SK-N-SH (cell line): ENCODE results near the gene CCDC78. TPM values are rescaled to one million over a fixed set of nuclear protein-coding genes. Genes with fewer than 3 reads are reported as not detected.

Experiments
- CTCF ChIA-PET: fragments of 300-600, 350-600 bp; formaldehyde crosslinking; extraction: SDS; loops from one replicate; lab custom pipeline; 2021; lab: Yijun Ruan, JAX
- POLR2A ChIA-PET: fragments of 350-600 bp; sonication (Branson Sonifier 250); formaldehyde crosslinking; extraction: SDS; loops from one replicate; lab custom pipeline; 2020; ENCODE audit warnings: antibody characterized with exemption, inconsistent platforms; lab: Yijun Ruan, JAX
- DNase-seq: peaks from one replicate; pipeline ENCODE4 v3.0.0; 2012
- H2AFZ ChIP-seq: fragments of 200-600 bp; sonication (generic); 2 replicates; pipeline ENCODE4 v1.8.1; 2016; ENCODE audit warnings: antibody characterized with exemption, mild to moderate bottlenecking, low read depth
- H3F3A ChIP-seq: fragments of 200-600 bp; sonication (generic); replicated peaks from 2 replicates; pipeline ENCODE3; 2016; ENCODE audit warnings: antibody characterized with exemption, mild to moderate bottlenecking; ENCODE audit not compliant: insufficient read depth
- H3K27ac ChIP-seq, 2 experiments: fragments of 200-500 bp in 1 of 2; fragments of 200-600 bp in 1 of 2; sonication (Bioruptor generic) in 1 of 2; sonication (generic), shearing (Covaris generic) in 1 of 2; 2 replicates each; pipeline versions ENCODE4 v1.5.1 to v1.6.1; 2014 to 2016; ENCODE audit warnings: low read depth in 2 of 2, inconsistent platforms in 1 of 2, low read length in 1 of 2, mild to moderate bottlenecking in 1 of 2, mixed read lengths in 1 of 2
- H3K27me3 ChIP-seq: fragments of 200-600 bp; sonication (generic), shearing (Covaris generic); 2 replicates; pipeline ENCODE4 v1.6.1; 2016; ENCODE audit warnings: mixed run types; ENCODE audit not compliant: insufficient read depth
- H3K36me3 ChIP-seq, 2 experiments: fragments of 200-500 bp in 1 of 2; fragments of 200-600 bp in 1 of 2; sonication (Bioruptor generic) in 1 of 2; sonication (generic) in 1 of 2; replicated peaks in 1 of 2; 2 replicates each; pipeline versions ENCODE3 to v1.5.1; 2014 to 2016; ENCODE audit warnings: low read length in 1 of 2, mild to moderate bottlenecking in 1 of 2; ENCODE audit not compliant: insufficient read depth in 2 of 2, control insufficient read depth in 1 of 2
- H3K4me1 ChIP-seq, 2 experiments: fragments of 200-500 bp in 1 of 2; fragments of 200-600 bp in 1 of 2; sonication (Bioruptor generic) in 1 of 2; sonication (generic), shearing (Covaris generic) in 1 of 2; 2 replicates each; pipeline versions ENCODE4 v1.5.1 to v1.6.1; 2014 to 2016; ENCODE audit warnings: low read depth in 1 of 2, low read length in 1 of 2, mixed run types in 1 of 2; ENCODE audit not compliant: insufficient read depth in 2 of 2, control insufficient read depth in 1 of 2
- H3K4me2 ChIP-seq: fragments of 200-600 bp; sonication (generic), shearing (Covaris generic); 2 replicates; pipeline ENCODE4 v1.6.1; 2017; ENCODE audit warnings: mixed run types
- H3K4me3 ChIP-seq, 2 experiments: fragments of 200-500 bp in 1 of 2; fragments of 200-600 bp in 1 of 2; sonication (Bioruptor generic) in 1 of 2; sonication (generic), shearing (Covaris generic) in 1 of 2; 2 replicates each; pipeline versions ENCODE4 v1.5.1 to v1.8.1; 2014 to 2016; ENCODE audit warnings: low read depth in 2 of 2, inconsistent platforms in 1 of 2, low read length in 1 of 2, mild to moderate bottlenecking in 1 of 2, mixed read lengths in 1 of 2, moderate library complexity in 1 of 2
- H3K79me2 ChIP-seq: fragments of 200-600 bp; sonication (generic); 2 replicates; pipeline ENCODE4 v1.8.1; 2017; ENCODE audit warnings: mild to moderate bottlenecking; ENCODE audit not compliant: insufficient read depth
- H3K9ac ChIP-seq: fragments of 200-600 bp; sonication (generic); 2 replicates; pipeline ENCODE4 v1.6.1; 2017; ENCODE audit warnings: mixed run types
- H3K9me2 ChIP-seq: fragments of 200-600 bp; sonication (generic); 2 replicates; pipeline ENCODE4 v1.6.1; 2017; ENCODE audit warnings: mixed run types
- H3K9me3 ChIP-seq: fragments of 200-600 bp; sonication (generic); 2 replicates; pipeline ENCODE4 v1.6.1; 2017; ENCODE audit warnings: mixed run types, mild to moderate bottlenecking, moderate library complexity
- H4K20me1 ChIP-seq: fragments of 200-600 bp; sonication (generic); 2 replicates; pipeline ENCODE4 v1.6.1; 2017; ENCODE audit warnings: mild to moderate bottlenecking, mixed run types; ENCODE audit not compliant: insufficient read depth
- CHD2 ChIP-seq: fragments of 150-350 bp; IDR thresholded peaks from 2 replicates; pipeline ENCODE4 v1.6.1; 2018; ENCODE audit warnings: low read length; ENCODE audit not compliant: partially characterized antibody
- ELF1 ChIP-seq: IDR thresholded peaks from 2 replicates; pipeline ENCODE4 v1.4.0; 2012
- EP300 ChIP-seq, 2 experiments: IDR thresholded peaks; 2 replicates each; pipeline versions ENCODE4 v1.4.0 to v1.6.1; 2012; ENCODE audit warnings: borderline replicate concordance in 1 of 2, low read depth in 1 of 2, low read length in 1 of 2
- GATA2 ChIP-seq: sonication (generic); formaldehyde crosslinking; IDR thresholded peaks from 2 replicates; pipeline ENCODE4 v1.5.0; 2020; ENCODE audit warnings: mild to moderate bottlenecking, missing genetic modification reagents
- IRF3 ChIP-seq: fragments of 150-350 bp; IDR thresholded peaks from 2 replicates; pipeline ENCODE4 v1.6.1; 2016; ENCODE audit warnings: mild to moderate bottlenecking, low read depth, low read length
- JUND ChIP-seq: IDR thresholded peaks from 2 replicates; pipeline ENCODE4 v1.4.0; 2012
- MAX ChIP-seq: IDR thresholded peaks from 2 replicates; pipeline ENCODE4 v1.4.0; 2012; ENCODE audit warnings: low read depth
- POLR2AphosphoS5 ChIP-seq: IDR thresholded peaks from 2 replicates; pipeline ENCODE4 v1.6.1; 2012; ENCODE audit warnings: low read depth, low read length
- RAD21 ChIP-seq: IDR thresholded peaks from 2 replicates; pipeline ENCODE4 v1.6.1; 2012; ENCODE audit warnings: mild to moderate bottlenecking, low read length
- RFX5 ChIP-seq: IDR thresholded peaks from 2 replicates; pipeline ENCODE4 v1.6.1; 2012; ENCODE audit warnings: mild to moderate bottlenecking, improper control_type of control experiment, low read length
- RXRA ChIP-seq: IDR thresholded peaks from 2 replicates; pipeline ENCODE4 v1.4.0; 2012; ENCODE audit warnings: low read depth, mild to moderate bottlenecking, borderline replicate concordance
- SIN3A ChIP-seq: IDR thresholded peaks from 2 replicates; pipeline ENCODE4 v1.6.1; 2012; ENCODE audit warnings: low read depth, mild to moderate bottlenecking, low read length, moderate library complexity, borderline replicate concordance
- TAF1 ChIP-seq: IDR thresholded peaks from 2 replicates; pipeline ENCODE4 v1.6.1; 2012; ENCODE audit warnings: low read depth, mild to moderate bottlenecking, low read length, moderate library complexity, borderline replicate concordance
- TEAD4 ChIP-seq: IDR thresholded peaks from 2 replicates; pipeline ENCODE4 v1.4.0; 2012; ENCODE audit warnings: mild to moderate bottlenecking, borderline replicate concordance; ENCODE audit not compliant: insufficient read depth
- YY1 ChIP-seq: IDR thresholded peaks from 2 replicates; pipeline ENCODE4 v1.4.0; 2012; ENCODE audit warnings: low read depth, mild to moderate bottlenecking
- WGBS: methylation state at CpG from one replicate; pipeline ENCODE4 v1.1.6; 2017; ENCODE audit warnings: low lambda C conversion rate; 5-methylcytosine and 5-hydroxymethylcytosine counted together
- polyA plus RNA-seq, 3 experiments: library from polyadenylated mRNA; depleted of rRNA; stranded (reverse); fragments of >200 nt; gene quantifications; 2 replicates each; pipeline ENCODE4 v1.2.3, GENCODE V29; 2012
- TF ChIP-seq, protein P1 (sequence below): fragments of 150-350 bp; IDR thresholded peaks from 2 replicates; pipeline ENCODE4 v1.6.1; 2017; ENCODE audit warnings: antibody characterized with exemption, low read length, low read depth, borderline replicate concordance
- TF ChIP-seq, protein P2 (sequence below): IDR thresholded peaks from 2 replicates; pipeline ENCODE4 v1.4.0; 2012; ENCODE audit warnings: low read depth, borderline replicate concordance

The CCDC78 gene
- polyA plus RNA-seq, 1 of the 3 experiments (the other 2 are of a cell fraction), result 15.4 TPM

GRCh38 chr16:772959-773358 lies 46.7 kb upstream of the CCDC78 start:
- WGBS, result no CpG with 5 or more reads among the region's 18 CpGs
- Histone ChIP-seq H3K27me3 (no peaks in the 10 kb centered on the region), H3K9ac (no peak overlapping the region), H3K79me2 (no peaks in the 10 kb centered on the region), H3K9me2 (no peaks in the 10 kb centered on the region), H3K27ac (no peak overlapping the region), H2AFZ (no peak overlapping the region), H3K36me3 (no peaks in the 10 kb centered on the region), H4K20me1 (no peaks in the 10 kb centered on the region), H3K4me3 (no peak overlapping the region), H3K4me2 (no peak overlapping the region), H3K4me1 (no peaks in the 10 kb centered on the region), H3F3A (no peaks in the 10 kb centered on the region), H3K9me3 (no peaks in the 10 kb centered on the region)
- DNase-seq, result no peak
- TF ChIP-seq GATA2 (CRISPR knock-in tag) (no peak), SIN3A (no peak), MAX (no peak), ELF1 (no peak), TEAD4 (no peak), RXRA (no peak), RAD21 (no peak)
- TF ChIP-seq, protein P1, sequence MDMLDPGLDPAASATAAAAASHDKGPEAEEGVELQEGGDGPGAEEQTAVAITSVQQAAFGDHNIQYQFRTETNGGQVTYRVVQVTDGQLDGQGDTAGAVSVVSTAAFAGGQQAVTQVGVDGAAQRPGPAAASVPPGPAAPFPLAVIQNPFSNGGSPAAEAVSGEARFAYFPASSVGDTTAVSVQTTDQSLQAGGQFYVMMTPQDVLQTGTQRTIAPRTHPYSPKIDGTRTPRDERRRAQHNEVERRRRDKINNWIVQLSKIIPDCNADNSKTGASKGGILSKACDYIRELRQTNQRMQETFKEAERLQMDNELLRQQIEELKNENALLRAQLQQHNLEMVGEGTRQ, result no peak
- ChIA-PET CTCF (interaction anchor here (1.1 to 1.6 kb wide), 2 partner anchors 11 to 61 kb away, joined by 3 to 4 read pairs; no protein-coding TSS in a partner anchor), POLR2A (no interaction called here)

DNA sequence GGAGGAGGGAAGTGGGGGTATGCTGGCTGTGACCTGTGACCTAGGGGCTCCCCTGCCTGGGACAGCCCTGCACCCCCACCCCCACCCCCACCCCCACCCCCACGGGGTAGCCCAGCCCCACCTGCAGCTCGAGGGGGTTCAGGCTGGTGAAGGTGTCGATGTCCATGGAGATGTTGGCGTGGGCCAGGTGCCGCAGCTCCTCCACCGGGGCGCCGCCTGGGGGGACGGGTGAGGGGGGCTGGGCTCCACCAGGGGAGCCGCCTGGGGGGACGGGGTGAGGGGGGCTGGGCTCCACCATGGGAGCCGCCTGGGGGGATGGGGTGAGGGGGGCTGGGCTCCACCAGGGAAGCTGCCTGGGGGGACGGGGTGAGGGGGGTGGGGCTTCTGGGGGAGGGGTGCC lies 44.2 kb upstream of the CCDC78 start:
- H3K9me2 ChIP-seq, result no peaks in the 10 kb centered on the region
- no peak overlapping the region for H3K4me3 ChIP-seq
- H3K4me1 ChIP-seq, result no peaks in the 10 kb centered on the region
- H2AFZ ChIP-seq, result no peak overlapping the region
- H3K27ac ChIP-seq, result no peak overlapping the region
- no peaks in the 10 kb centered on the region for H3K36me3 ChIP-seq
- no peak overlapping the region for H3K9ac ChIP-seq
- WGBS, result 38% methylated on average over 13 of the region's 13 CpGs
- POLR2A ChIA-PET, result no interaction called here
- H3F3A ChIP-seq, result no peaks in the 10 kb centered on the region
- no peak for DNase-seq
- H3K9me3 ChIP-seq, result no peaks in the 10 kb centered on the region
- H3K27me3 ChIP-seq, result no peaks in the 10 kb centered on the region
- TF ChIP-seq RFX5 (no peak), MAX (no peak), TAF1 (no peak), POLR2AphosphoS5 (no peak), CHD2 (no peak), RXRA (no peak), EP300 (IDR thresholded peaks at IDR 0.05; ENCODE audit: borderline replicate concordance in 1 of 2, low read depth in 1 of 2, low read length in 1 of 2) (no peak), YY1 (no peak), JUND (no peak), IRF3 (no peak)
- TF ChIP-seq, protein P2, sequence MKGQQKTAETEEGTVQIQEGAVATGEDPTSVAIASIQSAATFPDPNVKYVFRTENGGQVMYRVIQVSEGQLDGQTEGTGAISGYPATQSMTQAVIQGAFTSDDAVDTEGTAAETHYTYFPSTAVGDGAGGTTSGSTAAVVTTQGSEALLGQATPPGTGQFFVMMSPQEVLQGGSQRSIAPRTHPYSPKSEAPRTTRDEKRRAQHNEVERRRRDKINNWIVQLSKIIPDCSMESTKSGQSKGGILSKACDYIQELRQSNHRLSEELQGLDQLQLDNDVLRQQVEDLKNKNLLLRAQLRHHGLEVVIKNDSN, result no peak
- CTCF ChIA-PET, result interaction anchor here (1.4 to 1.8 kb wide), 2 partner anchors 15 to 59 kb away, joined by 4 to 10 read pairs; no protein-coding TSS in a partner anchor
- H3K79me2 ChIP-seq, result no peaks in the 10 kb centered on the region
- no peak overlapping the region for H3K4me2 ChIP-seq
- no peaks in the 10 kb centered on the region for H4K20me1 ChIP-seq
